ENCODE data around the gene INTS3. TPM values are rescaled to one million over a fixed set of nuclear protein-coding genes. Genes with fewer than 3 reads are reported as not detected.
A peak's percentile ranks its signal among the peaks of the same experiment; 100 is the strongest.

INTS3 gene
- total and polyA plus RNA-seq, 2 of the 8 experiments (the other 6 are each of a cell fraction or from before 2014, with no cell fraction given) = 66.8 to 93.2 TPM

DNA sequence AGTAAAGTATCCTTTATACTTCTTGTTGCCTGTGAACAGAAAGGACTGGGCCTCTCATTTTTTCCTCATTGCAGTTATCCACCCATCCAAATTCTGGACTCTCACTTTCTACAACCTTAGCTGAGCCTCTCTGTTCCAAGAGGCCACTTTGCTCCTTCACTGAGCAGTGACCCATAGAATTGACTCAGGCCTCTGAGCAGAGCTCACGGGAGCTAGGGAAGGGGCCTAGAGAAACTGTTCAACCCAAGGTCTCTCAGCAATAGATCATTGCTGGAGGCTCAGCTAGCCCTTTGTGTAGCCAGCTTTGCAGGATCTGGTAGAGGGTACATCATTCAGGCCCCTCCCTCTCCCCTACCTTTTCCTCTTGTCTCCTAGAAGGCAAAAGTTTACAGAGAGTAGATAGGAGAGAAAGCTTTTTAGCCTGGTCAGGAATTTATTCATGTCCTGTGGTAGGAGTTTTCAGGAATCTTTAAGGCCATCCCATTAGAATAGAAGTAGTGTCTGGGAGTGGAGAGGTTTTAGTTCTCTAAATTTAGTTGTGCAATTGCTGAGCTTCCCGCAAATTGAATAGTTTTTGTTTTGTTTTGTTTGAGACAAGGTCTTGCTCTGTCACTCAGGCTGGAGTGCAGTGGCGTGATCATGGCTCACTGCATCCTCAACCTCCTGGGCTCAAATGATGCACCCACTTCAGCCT lies 6.7 kb downstream of the INTS3 start:
- Histone ChIP-seq H3K23me2 (ENCODE audit: low read depth, low read length) (no peaks in the 10 kb centered on the region), H3K4me2 (ENCODE audit: insufficient read depth in 1 of 2, low read depth in 2 of 2, low read length in 2 of 2) (no peak overlapping the region), H3K79me2 (ENCODE audit: control insufficient read depth in 1 of 2, insufficient read depth in 2 of 2, low read length in 2 of 2) (peaks cover 0 to 37% of the 10 kb centered on the region in 2 experiments; a peak in 2 of 4 replicates), H3K9ac (replicated peaks in 1 of 4; ENCODE audit: extremely low read depth in 1 of 4, low read depth in 3 of 4, low read length in 3 of 4) (no peak overlapping the region), H3K18ac (ENCODE audit: extremely low read depth, low read length) (peak overlapping the region; percentile 60; the same call in 1 of the 2 replicates), H3K79me1 (ENCODE audit: low read depth, low read length) (peaks cover 3% of the 10 kb centered on the region), H4K20me1 (replicated peaks in 1 of 2; ENCODE audit: control insufficient read depth in 1 of 2, insufficient read depth in 2 of 2, low read length in 2 of 2) (no peaks in the 10 kb centered on the region), H3K4ac (replicated peaks; ENCODE audit: insufficient read length, low read depth, low read length) (no peak overlapping the region), H2BK120ac (replicated peaks; ENCODE audit: low read depth, low read length) (peak overlapping the region; percentile 38), H3K23ac (ENCODE audit: insufficient read length) (no peak overlapping the region), H3K4me3 (ENCODE audit: extremely low read depth in 1 of 4, insufficient read depth in 2 of 4, low read depth in 3 of 4, low read length in 4 of 4) (no peak overlapping the region), H3K27ac (ENCODE audit: low read depth, low read length) (no peak overlapping the region), H4K8ac (ENCODE audit: extremely low read depth, insufficient read depth, low read length) (no peak overlapping the region), H2BK5ac (ENCODE audit: low read depth, low read length) (0 out of 2 replicates have a peak overlapping the region, but pooled peaks have one; percentile 24), H3K56ac (replicated peaks; ENCODE audit: insufficient read length, low read depth, low read length) (no peak overlapping the region), H2AK5ac (ENCODE audit: low read depth, low read length) (no peak overlapping the region), H2BK20ac (ENCODE audit: low read length) (no peak overlapping the region), H2BK12ac (ENCODE audit: low read depth, low read length) (no peak overlapping the region), H4K91ac (replicated peaks; ENCODE audit: insufficient read length, low read length) (no peak overlapping the region), H3K14ac (ENCODE audit: insufficient read length) (no peak overlapping the region), H2BK15ac (ENCODE audit: low read length) (no peak overlapping the region), H3K36me3 (ENCODE audit: control insufficient read depth in 2 of 4, insufficient read depth in 4 of 4, low read length in 3 of 4) (peaks cover 0 to 12% (median 2%) of the 10 kb centered on the region in 4 experiments; a peak in 3 of 8 replicates), H2AFZ (ENCODE audit: low read length) (no peak overlapping the region), H3K9me3 (ENCODE audit: insufficient read depth in 2 of 2, low read depth in 1 of 2, low read length in 1 of 2) (no peaks in the 10 kb centered on the region), H3K4me1 (replicated peaks in 1 of 4; ENCODE audit: control insufficient read depth in 3 of 4, insufficient read depth in 4 of 4, low read length in 3 of 4) (peaks cover 0 to 2% (median 0%) of the 10 kb centered on the region in 4 experiments; a peak in 1 of 7 replicates), H4K5ac (ENCODE audit: insufficient read length, low read depth, low read length) (no peak overlapping the region), H3K27me3 (replicated peaks in 1 of 4; ENCODE audit: control insufficient read depth in 3 of 4, extremely low read depth in 1 of 4, insufficient read depth in 3 of 4, low read length in 3 of 4) (no peaks in the 10 kb centered on the region)
- POLR2A ChIA-PET (ENCODE audit: partially characterized antibody) = interaction anchor here (0.6 to 9.2 kb wide), 12 partner anchors 9 to 256 kb away, joined by 3 to 60 read pairs (median 4); partner anchors contain the start of genes CREB3L4, NPR1, RPS27 and SLC27A3
- CTCF ChIA-PET (ENCODE audit: partially characterized antibody) = interaction anchor here (1.0 to 3.3 kb wide), 11 partner anchors 11 to 57 kb away, joined by 3 to 18 read pairs (median 4); no protein-coding TSS in a partner anchor
- FAIRE-seq = no peak
- WGBS, 2 experiments (ENCODE audit: extremely low coverage in 1 of 2, insufficient coverage in 1 of 2, insufficient read length in 1 of 2, insufficient replicate concordance in 2 of 2, low coverage in 1 of 2, low lambda C conversion rate in 2 of 2, missing lambda C conversion rate in 1 of 2) = 91% methylated on average over 3 of the region's 3 CpGs; no CpG with 5 or more reads in 1 of the 2 experiments
- DNase-seq (ENCODE audit: low read depth in 1 of 2, low spot score in 2 of 2) = no peak
- no peak for TF ChIP-seq EZH2 (IDR thresholded peaks at IDR 0.05; ENCODE audit: low read depth, low read length, severe bottlenecking)
- TF ChIP-seq HDAC2 (IDR thresholded peaks at IDR 0.05; ENCODE audit: borderline replicate concordance in 1 of 2, low read depth in 2 of 2, low read length in 2 of 2) = no peak
- TF ChIP-seq, protein P1, sequence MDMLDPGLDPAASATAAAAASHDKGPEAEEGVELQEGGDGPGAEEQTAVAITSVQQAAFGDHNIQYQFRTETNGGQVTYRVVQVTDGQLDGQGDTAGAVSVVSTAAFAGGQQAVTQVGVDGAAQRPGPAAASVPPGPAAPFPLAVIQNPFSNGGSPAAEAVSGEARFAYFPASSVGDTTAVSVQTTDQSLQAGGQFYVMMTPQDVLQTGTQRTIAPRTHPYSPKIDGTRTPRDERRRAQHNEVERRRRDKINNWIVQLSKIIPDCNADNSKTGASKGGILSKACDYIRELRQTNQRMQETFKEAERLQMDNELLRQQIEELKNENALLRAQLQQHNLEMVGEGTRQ (IDR thresholded peaks at IDR 0.05; ENCODE audit: low read length) = no peak
- TF ChIP-seq SAP30 (IDR thresholded peaks at IDR 0.05; ENCODE audit: insufficient read depth, insufficient replicate concordance, low read length) = no peak
- TF ChIP-seq POLR2A (IDR thresholded peaks at IDR 0.05; ENCODE audit: control extremely low read depth in 1 of 2, low read depth in 2 of 2, low read length in 2 of 2) = no peak
- no peak for TF ChIP-seq KDM1A (IDR thresholded peaks at IDR 0.05; ENCODE audit: borderline replicate concordance, low read length)
- TF ChIP-seq RNF2 (IDR thresholded peaks at IDR 0.05; ENCODE audit: borderline replicate concordance, low read depth, low read length, missing control alignments, poor library complexity, severe bottlenecking) = no peak
- TF ChIP-seq, protein P2, sequence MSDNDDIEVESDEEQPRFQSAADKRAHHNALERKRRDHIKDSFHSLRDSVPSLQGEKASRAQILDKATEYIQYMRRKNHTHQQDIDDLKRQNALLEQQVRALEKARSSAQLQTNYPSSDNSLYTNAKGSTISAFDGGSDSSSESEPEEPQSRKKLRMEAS (IDR thresholded peaks at IDR 0.05) = no peak
- no peak for TF ChIP-seq SIX5 (IDR thresholded peaks at IDR 0.05; ENCODE audit: low read depth, low read length)

Data from H1 (cell line).